GM12878 (cell line): ENCODE measurements around the gene LPAR3. TPM values are rescaled to one million over a fixed set of nuclear protein-coding genes. Genes with fewer than 3 reads are reported as not detected.

ENCODE experiments used
- ATAC-seq: fragments of 200-7000 bp; cut with Tn5 transposase; 3 replicates; pipeline ENCODE4 v1.9.1; 2020; ENCODE audit warnings: mild to moderate bottlenecking, moderate library complexity
- BruUV-seq: library from RNA; stranded (reverse); fragments of 400-500 nt; replicated peaks from 2 replicates; lab custom pipeline; 2021; lab: Mats Ljungman, UMichigan
- CTCF ChIA-PET: fragments of 300-600 bp; sonication (Branson Sonifier 250); formaldehyde crosslinking; extraction: SDS; loops from one replicate; lab custom pipeline; 2021; ENCODE audit warnings: inconsistent platforms; lab: Yijun Ruan, JAX
- POLR2A ChIA-PET: fragments of 350-600 bp; formaldehyde crosslinking; extraction: SDS; loops from one replicate; lab custom pipeline; 2021; ENCODE audit warnings: inconsistent platforms; lab: Charles Lee
- RAD21 ChIA-PET: fragments of 300-600 bp; sonication (Branson Sonifier 250); formaldehyde crosslinking; loops from one replicate; lab custom pipeline; 2023; ENCODE audit warnings: antibody characterized with exemption; ENCODE audit not compliant: unreplicated experiment; lab: Charles Lee
- SMC1A ChIA-PET: fragments of 300-600 bp; sonication (Branson Sonifier 250); formaldehyde crosslinking; loops from one replicate; lab custom pipeline; 2023; ENCODE audit not compliant: unreplicated experiment, uncharacterized antibody; lab: Charles Lee
- DNase-seq: peaks from one replicate; pipeline ENCODE4 v3.0.0-alpha.2; 2011; ENCODE audit warnings: low read depth, low spot score
- FAIRE-seq: peaks from 3 replicates; lab custom pipeline; 2011; peaks lifted over from hg19 to GRCh38; lab: Jason Lieb, UNC
- H2AFZ ChIP-seq: 2 replicates; pipeline ENCODE4 v1.6.0; 2011; ENCODE audit warnings: low read depth, low read length, control low read depth; ENCODE audit not compliant: control insufficient read depth
- H3K27ac ChIP-seq: 2 replicates; pipeline ENCODE4 v1.5.1; 2011; ENCODE audit warnings: control low read depth; ENCODE audit not compliant: control insufficient read depth, insufficient read depth
- H3K27me3 ChIP-seq, 2 experiments: replicated peaks in 1 of 2; 2 replicates each; pipeline versions ENCODE4 v1.6.0 to v1.6.1; 2011; ENCODE audit warnings: low read length in 1 of 2; ENCODE audit not compliant: control insufficient read depth in 2 of 2, insufficient read depth in 2 of 2
- H3K36me3 ChIP-seq, 2 experiments: 2 replicates each; pipeline ENCODE4 v1.5.1; 2011; ENCODE audit warnings: low read length in 1 of 2; ENCODE audit not compliant: control insufficient read depth in 2 of 2, insufficient read depth in 2 of 2
- H3K4me1 ChIP-seq: 2 replicates; pipeline ENCODE4 v1.6.1; 2011; ENCODE audit warnings: mild to moderate bottlenecking, low read length, moderate library complexity, mixed read lengths; ENCODE audit not compliant: control insufficient read depth, insufficient read depth
- H3K4me2 ChIP-seq: 2 replicates; pipeline ENCODE4 v1.6.0; 2011; ENCODE audit warnings: control low read depth; ENCODE audit not compliant: control insufficient read depth, insufficient read depth
- H3K4me3 ChIP-seq: fragments of 200-600 bp; sonication (generic); 2 replicates; pipeline ENCODE4 v1.5.1; 2016
- H3K79me2 ChIP-seq: 2 replicates; pipeline ENCODE4 v1.6.0; 2011; ENCODE audit warnings: low read length; ENCODE audit not compliant: control insufficient read depth, insufficient read depth
- H3K9ac ChIP-seq: 2 replicates; pipeline ENCODE4 v1.8.0; 2011; ENCODE audit warnings: low read length, control low read depth, mixed read lengths; ENCODE audit not compliant: control insufficient read depth, insufficient read depth
- H3K9me3 ChIP-seq: replicated peaks from 3 replicates; pipeline ENCODE4 v1.5.1; 2011; ENCODE audit warnings: mild to moderate bottlenecking, low read length; ENCODE audit not compliant: control insufficient read depth, insufficient read depth
- H4K20me1 ChIP-seq: 2 replicates; pipeline ENCODE4 v1.6.0; 2011; ENCODE audit not compliant: control insufficient read depth, insufficient read depth
- EGR1 ChIP-seq, 2 experiments: IDR thresholded peaks; 1 replicate in 1 of 2; 2 replicates in 1 of 2; pipeline ENCODE4 v1.6.1; 2011 to 2012; ENCODE audit warnings: low read depth in 2 of 2, low read length in 2 of 2, borderline replicate concordance in 1 of 2, mild to moderate bottlenecking in 1 of 2, moderate library complexity in 1 of 2
- EZH2 ChIP-seq: IDR thresholded peaks from 2 replicates; pipeline ENCODE4 v1.6.1; 2012; ENCODE audit warnings: low read depth, mild to moderate bottlenecking, control low read depth, inconsistent platforms, low read length, borderline replicate concordance; ENCODE audit not compliant: control insufficient read depth
- FOXK2 ChIP-seq: fragments of 450-650 bp; IDR thresholded peaks from 2 replicates; pipeline ENCODE4 v1.6.1; 2017; ENCODE audit warnings: mild to moderate bottlenecking, moderate library complexity
- POLR2A ChIP-seq: IDR thresholded peaks from 2 replicates; pipeline ENCODE4 v1.6.1; 2011; ENCODE audit warnings: low read depth, mild to moderate bottlenecking, low read length
- POLR2AphosphoS2 ChIP-seq: IDR thresholded peaks from 2 replicates; pipeline ENCODE4 v1.6.1; 2011; ENCODE audit warnings: low read depth, mild to moderate bottlenecking, low read length, improper control_type of control experiment, moderate library complexity
- POU2F2 ChIP-seq: IDR thresholded peaks from 3 replicates; pipeline ENCODE4 v1.6.1; 2011; ENCODE audit warnings: low read depth, mild to moderate bottlenecking, low read length, borderline replicate concordance
- RAD21 ChIP-seq: IDR thresholded peaks from 2 replicates; pipeline ENCODE4 v1.6.1; 2011; ENCODE audit warnings: mild to moderate bottlenecking, low read depth, low read length, moderate library complexity; ENCODE audit not compliant: insufficient read depth
- SIX5 ChIP-seq: IDR thresholded peaks from 2 replicates; pipeline ENCODE4 v1.6.1; 2011; ENCODE audit warnings: mild to moderate bottlenecking, low read depth, low read length, moderate library complexity; ENCODE audit not compliant: severe bottlenecking
- SP1 ChIP-seq: IDR thresholded peaks from one replicate; pipeline ENCODE4 v1.6.1; 2011; ENCODE audit warnings: low read depth, low read length
- STAT1 ChIP-seq: fragments of 450-650 bp; conservative IDR thresholded peaks from 2 replicates; pipeline ENCODE4 v1.6.1; 2014; ENCODE audit warnings: antibody characterized with exemption, mild to moderate bottlenecking
- YY1 ChIP-seq: IDR thresholded peaks from 2 replicates; pipeline ENCODE4 v1.6.1; 2011; ENCODE audit warnings: low read depth, mild to moderate bottlenecking, low read length
- ZNF622 ChIP-seq: fragments of 450-650 bp; IDR thresholded peaks from 2 replicates; pipeline ENCODE4 v1.6.1; 2017; ENCODE audit warnings: mild to moderate bottlenecking, inconsistent platforms
- WGBS: methylation state at CpG from one replicate; pipeline ENCODE4 v1.1.6; 2016; ENCODE audit warnings: low lambda C conversion rate; ENCODE audit not compliant: insufficient replicate concordance, insufficient coverage; ENCODE audit errors: missing lambda C conversion rate; 5-methylcytosine and 5-hydroxymethylcytosine counted together
- in situ Hi-C: fragments of 300-500 bp; cut with MboI; formaldehyde crosslinking; loops from 9 replicates; pipeline ENCODE4 v1.14.3; 2018; ENCODE audit warnings: mixed read lengths
- intact Hi-C: fragments of 100-400 bp; cut with micrococcal nuclease; formaldehyde crosslinking; loops from one replicate; pipeline ENCODE4 v1.14.2; 2022; ENCODE audit not compliant: unreplicated experiment
- polyA plus RNA-seq, 11 experiments: library from polyadenylated mRNA; depleted of rRNA in 4 of 11; unstranded in 6 of 11; stranded (reverse) in 5 of 11; fragments of >200 nt; fragmentation: Nextera tagmentation in 4 of 11; fragmentation: Illumina TruSeq in 1 of 11; extraction: Ambion mirVana in 4 of 11; extraction: Trizol in 1 of 11; gene quantifications; 1 replicate in 1 of 11; 2 replicates in 10 of 11; pipeline versions ENCODE4 v1.2.1 to v1.2.3, GENCODE V29; 2011 to 2016; ENCODE audit warnings: inconsistent platforms in 2 of 11, missing spikeins in 2 of 11, low read depth in 1 of 11
- total RNA-seq, 4 experiments: library from RNA; depleted of rRNA in 3 of 4; stranded (reverse); fragments of >200 nt in 3 of 4; fragmentation: Illumina TruSeq in 1 of 4; extraction: Trizol in 1 of 4; gene quantifications; 2 replicates each; pipeline versions ENCODE4 v1.2.1 to v1.2.3, GENCODE V29; 2013 to 2021
- TF ChIP-seq, protein P1 (sequence below): fragments of 450-650 bp; IDR thresholded peaks from 2 replicates; pipeline ENCODE4 v1.6.1; 2017; ENCODE audit warnings: mild to moderate bottlenecking, low read depth, inconsistent platforms; ENCODE audit not compliant: poor library complexity, severe bottlenecking
- TF ChIP-seq, protein P2 (sequence below): fragments of 450-650 bp; formaldehyde crosslinking; IDR thresholded peaks from 2 replicates; pipeline ENCODE4 v1.4.0; 2022; ENCODE audit warnings: mild to moderate bottlenecking, moderate library complexity
- TF ChIP-seq, protein P3 (sequence below): fragments of 450-650 bp; IDR thresholded peaks from 2 replicates; pipeline ENCODE4 v1.6.1; 2017; ENCODE audit warnings: mild to moderate bottlenecking

LPAR3 gene
- total and polyA plus RNA-seq, 10 of the 15 experiments (the other 5 are each of a cell fraction or from before 2014, with no cell fraction given): 0.03 to 0.31 (median 0.09) TPM; not detected in 3

DNA sequence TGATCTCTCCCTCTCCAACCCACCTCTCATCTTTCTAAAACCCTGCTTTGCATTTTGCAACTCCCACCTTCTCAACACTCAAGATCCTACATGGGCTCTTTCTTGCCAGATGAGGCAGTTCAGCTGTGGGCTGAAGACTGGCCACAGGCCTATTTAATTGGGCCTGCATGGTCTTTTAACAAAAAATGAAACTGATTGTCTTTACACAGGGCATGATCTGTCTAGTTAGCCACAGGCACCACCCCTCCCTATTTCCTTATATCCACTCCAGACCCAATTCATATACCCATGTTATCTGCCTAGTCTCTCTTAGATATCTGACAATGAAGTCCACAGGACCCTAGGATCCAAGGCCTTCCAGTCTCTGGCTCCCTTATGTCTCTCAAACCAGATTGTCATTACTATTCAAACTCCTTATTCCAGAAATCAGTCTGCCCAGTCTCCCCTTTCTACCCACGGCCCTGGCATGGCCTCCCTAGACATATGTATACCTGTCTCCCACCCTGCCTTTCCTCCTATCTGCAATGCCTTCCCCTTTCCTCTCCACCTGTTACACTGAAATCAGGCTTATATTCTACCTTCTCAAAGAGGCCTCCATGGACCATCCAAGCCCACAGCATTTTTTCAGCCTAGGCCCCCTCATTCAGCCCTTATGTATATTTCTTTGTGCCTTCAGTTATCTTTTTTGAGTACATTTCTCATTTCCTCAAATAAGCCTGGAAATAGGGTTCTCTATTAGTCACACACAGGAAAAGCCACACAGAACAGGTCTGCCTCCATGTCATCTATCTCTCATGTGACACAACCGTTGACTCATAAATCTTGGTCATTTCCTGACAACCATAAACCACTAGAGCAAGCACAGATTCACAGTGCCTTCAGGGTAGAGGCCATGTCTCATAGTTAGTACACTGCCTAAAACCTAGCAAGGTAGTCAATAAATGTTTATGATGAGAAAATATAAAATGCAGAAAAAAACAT lies 39.0 kb downstream of the LPAR3 start:
- no TSS peak for BruUV-seq
- WGBS: 25% methylated on average over 2 of the region's 2 CpGs
- Histone ChIP-seq H3K27me3 (no peaks in the 10 kb centered on the region), H3K4me1 (peaks cover 21% of the 10 kb centered on the region), H3K79me2 (no peaks in the 10 kb centered on the region), H3K36me3 (no peaks in the 10 kb centered on the region), H3K9me3 (no peaks in the 10 kb centered on the region), H4K20me1 (no peaks in the 10 kb centered on the region), H3K9ac (no peak overlapping the region), H3K27ac (0 out of 2 replicates have a peak overlapping the region, but pooled peaks have one; percentile 4), H2AFZ (peak overlapping the region; percentile 9), H3K4me3 (no peak overlapping the region), H3K4me2 (0 out of 2 replicates have a peak overlapping the region, but pooled peaks have one; percentile 5)
- ChIA-PET SMC1A (interaction anchor here (0.7 to 1.8 kb wide), 2 partner anchors 14 to 104 kb away, joined by 3 to 4 read pairs; no protein-coding TSS in a partner anchor), POLR2A (no interaction called here), RAD21 (interaction anchor here (1.0 kb wide), 1 partner anchor 9 kb away, joined by 3 read pairs; no protein-coding TSS in a partner anchor), CTCF (interaction anchor here (0.6 to 1.7 kb wide), 4 partner anchors 8 to 72 kb away, joined by 3 to 5 read pairs (median 4); no protein-coding TSS in a partner anchor)
- peak; percentile 98 for ATAC-seq
- in situ Hi-C loops (no loop called here), intact Hi-C loops (no loop called here)
- FAIRE-seq: peak; percentile 95
- peak; percentile 74 for DNase-seq
- peak in 1 of 2 experiments; percentile 57; a peak in 1 of 3 replicates for TF ChIP-seq EGR1 (IDR thresholded peaks at IDR 0.05; ENCODE audit: borderline replicate concordance in 1 of 2, low read depth in 2 of 2, low read length in 2 of 2)
- no peak for TF ChIP-seq STAT1
- no peak for TF ChIP-seq RAD21
- TF ChIP-seq POLR2AphosphoS2: no peak
- 0 out of 2 replicates have a peak, but pooled peaks have one; percentile 39 for TF ChIP-seq YY1
- no peak for TF ChIP-seq SIX5
- TF ChIP-seq, protein P1, sequence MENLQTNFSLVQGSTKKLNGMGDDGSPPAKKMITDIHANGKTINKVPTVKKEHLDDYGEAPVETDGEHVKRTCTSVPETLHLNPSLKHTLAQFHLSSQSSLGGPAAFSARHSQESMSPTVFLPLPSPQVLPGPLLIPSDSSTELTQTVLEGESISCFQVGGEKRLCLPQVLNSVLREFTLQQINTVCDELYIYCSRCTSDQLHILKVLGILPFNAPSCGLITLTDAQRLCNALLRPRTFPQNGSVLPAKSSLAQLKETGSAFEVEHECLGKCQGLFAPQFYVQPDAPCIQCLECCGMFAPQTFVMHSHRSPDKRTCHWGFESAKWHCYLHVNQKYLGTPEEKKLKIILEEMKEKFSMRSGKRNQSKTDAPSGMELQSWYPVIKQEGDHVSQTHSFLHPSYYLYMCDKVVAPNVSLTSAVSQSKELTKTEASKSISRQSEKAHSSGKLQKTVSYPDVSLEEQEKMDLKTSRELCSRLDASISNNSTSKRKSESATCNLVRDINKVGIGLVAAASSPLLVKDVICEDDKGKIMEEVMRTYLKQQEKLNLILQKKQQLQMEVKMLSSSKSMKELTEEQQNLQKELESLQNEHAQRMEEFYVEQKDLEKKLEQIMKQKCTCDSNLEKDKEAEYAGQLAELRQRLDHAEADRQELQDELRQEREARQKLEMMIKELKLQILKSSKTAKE: no peak
- no peak for TF ChIP-seq ZNF622
- no peak for TF ChIP-seq SP1
- TF ChIP-seq EZH2: no peak
- TF ChIP-seq, protein P2, sequence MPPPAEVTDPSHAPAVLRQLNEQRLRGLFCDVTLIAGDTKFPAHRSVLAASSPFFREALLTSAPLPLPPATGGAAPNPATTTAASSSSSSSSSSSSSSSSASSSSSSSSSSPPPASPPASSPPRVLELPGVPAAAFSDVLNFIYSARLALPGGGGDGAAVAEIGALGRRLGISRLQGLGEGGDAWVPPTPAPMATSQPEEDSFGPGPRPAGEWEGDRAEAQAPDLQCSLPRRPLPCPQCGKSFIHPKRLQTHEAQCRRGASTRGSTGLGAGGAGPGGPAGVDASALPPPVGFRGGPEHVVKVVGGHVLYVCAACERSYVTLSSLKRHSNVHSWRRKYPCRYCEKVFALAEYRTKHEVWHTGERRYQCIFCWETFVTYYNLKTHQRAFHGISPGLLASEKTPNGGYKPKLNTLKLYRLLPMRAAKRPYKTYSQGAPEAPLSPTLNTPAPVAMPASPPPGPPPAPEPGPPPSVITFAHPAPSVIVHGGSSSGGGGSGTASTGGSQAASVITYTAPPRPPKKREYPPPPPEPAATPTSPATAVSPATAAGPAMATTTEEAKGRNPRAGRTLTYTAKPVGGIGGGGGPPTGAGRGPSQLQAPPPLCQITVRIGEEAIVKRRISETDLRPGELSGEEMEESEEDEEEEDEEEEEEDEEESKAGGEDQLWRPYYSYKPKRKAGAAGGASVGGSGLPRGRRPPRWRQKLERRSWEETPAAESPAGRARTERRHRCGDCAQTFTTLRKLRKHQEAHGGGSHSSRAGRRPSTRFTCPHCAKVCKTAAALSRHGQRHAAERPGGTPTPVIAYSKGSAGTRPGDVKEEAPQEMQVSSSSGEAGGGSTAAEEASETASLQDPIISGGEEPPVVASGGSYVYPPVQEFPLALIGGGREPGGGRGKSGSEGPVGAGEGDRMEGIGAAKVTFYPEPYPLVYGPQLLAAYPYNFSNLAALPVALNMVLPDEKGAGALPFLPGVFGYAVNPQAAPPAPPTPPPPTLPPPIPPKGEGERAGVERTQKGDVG: no peak
- TF ChIP-seq POLR2A: no peak
- TF ChIP-seq FOXK2: no peak
- TF ChIP-seq POU2F2: no peak
- TF ChIP-seq, protein P3, sequence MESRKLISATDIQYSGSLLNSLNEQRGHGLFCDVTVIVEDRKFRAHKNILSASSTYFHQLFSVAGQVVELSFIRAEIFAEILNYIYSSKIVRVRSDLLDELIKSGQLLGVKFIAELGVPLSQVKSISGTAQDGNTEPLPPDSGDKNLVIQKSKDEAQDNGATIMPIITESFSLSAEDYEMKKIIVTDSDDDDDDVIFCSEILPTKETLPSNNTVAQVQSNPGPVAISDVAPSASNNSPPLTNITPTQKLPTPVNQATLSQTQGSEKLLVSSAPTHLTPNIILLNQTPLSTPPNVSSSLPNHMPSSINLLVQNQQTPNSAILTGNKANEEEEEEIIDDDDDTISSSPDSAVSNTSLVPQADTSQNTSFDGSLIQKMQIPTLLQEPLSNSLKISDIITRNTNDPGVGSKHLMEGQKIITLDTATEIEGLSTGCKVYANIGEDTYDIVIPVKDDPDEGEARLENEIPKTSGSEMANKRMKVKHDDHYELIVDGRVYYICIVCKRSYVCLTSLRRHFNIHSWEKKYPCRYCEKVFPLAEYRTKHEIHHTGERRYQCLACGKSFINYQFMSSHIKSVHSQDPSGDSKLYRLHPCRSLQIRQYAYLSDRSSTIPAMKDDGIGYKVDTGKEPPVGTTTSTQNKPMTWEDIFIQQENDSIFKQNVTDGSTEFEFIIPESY: no peak
